Duodenal mucosa (tissue), 2 donors: ENCODE measurements around the gene APOC3.
"Not testable (repeated sequence)": the region's sequence is repeated elsewhere in the genome, so short reads cannot be mapped to it uniquely, and the experiment has no call there.

Experiments
- H3K27ac ChIP-seq: one replicate; pipeline ENCODE4 v1.7.0; 2013; ENCODE audit warnings: low read depth, low read length
- H3K27me3 ChIP-seq, 2 donors: one replicate each; pipeline ENCODE4 v1.7.0; 2013; ENCODE audit warnings: low read length in 2 of 2, control low read depth in 1 of 2; ENCODE audit not compliant: insufficient read depth in 2 of 2, control insufficient read depth in 1 of 2
- H3K36me3 ChIP-seq, 2 donors: one replicate each; pipeline ENCODE4 v1.7.0; 2013; ENCODE audit warnings: low read length in 2 of 2, control low read depth in 1 of 2; ENCODE audit not compliant: insufficient read depth in 2 of 2, control insufficient read depth in 1 of 2
- H3K4me1 ChIP-seq, 2 donors: one replicate each; pipeline ENCODE4 v1.7.0; 2013; ENCODE audit warnings: low read length in 2 of 2, control low read depth in 1 of 2; ENCODE audit not compliant: insufficient read depth in 2 of 2, control insufficient read depth in 1 of 2
- H3K4me3 ChIP-seq, 2 donors: one replicate each; pipeline ENCODE4 v1.7.0; 2013; ENCODE audit warnings: low read length in 2 of 2, low read depth in 1 of 2
- H3K9ac ChIP-seq, 2 donors: one replicate each; pipeline ENCODE4 v1.7.0; 2013; ENCODE audit warnings: low read length in 2 of 2, low read depth in 1 of 2
- H3K9me3 ChIP-seq, 2 donors: one replicate each; pipeline ENCODE4 v1.7.0; 2013; ENCODE audit warnings: low read length in 2 of 2, control low read depth in 1 of 2; ENCODE audit not compliant: control insufficient read depth in 1 of 2

The APOC3 gene

DNA sequence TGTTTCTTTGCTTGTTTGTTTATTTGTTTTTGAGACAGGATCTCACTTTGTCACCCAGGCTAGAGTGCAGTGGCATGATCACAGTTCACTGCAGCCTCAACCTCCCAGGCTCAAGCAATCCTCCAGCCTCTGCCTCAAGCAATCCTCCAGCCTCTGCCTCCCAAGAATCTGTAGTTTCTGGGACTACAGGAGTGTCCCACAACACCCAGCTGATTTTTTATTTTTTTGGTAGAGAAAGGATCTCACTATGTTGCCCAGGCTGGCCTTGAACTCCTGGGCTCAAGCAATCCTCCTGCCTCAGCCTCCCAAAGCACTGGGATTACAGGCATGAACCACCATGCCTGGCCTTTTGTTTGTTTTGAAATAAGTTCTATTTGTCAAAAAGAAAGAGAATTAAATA, 28.0 kb upstream of the APOC3 start:
- not testable (repeated sequence) for H3K27me3 ChIP-seq, H3K4me3 ChIP-seq, H3K36me3 ChIP-seq, H3K9me3 ChIP-seq, H3K27ac ChIP-seq, H3K9ac ChIP-seq, H3K4me1 ChIP-seq

DNA sequence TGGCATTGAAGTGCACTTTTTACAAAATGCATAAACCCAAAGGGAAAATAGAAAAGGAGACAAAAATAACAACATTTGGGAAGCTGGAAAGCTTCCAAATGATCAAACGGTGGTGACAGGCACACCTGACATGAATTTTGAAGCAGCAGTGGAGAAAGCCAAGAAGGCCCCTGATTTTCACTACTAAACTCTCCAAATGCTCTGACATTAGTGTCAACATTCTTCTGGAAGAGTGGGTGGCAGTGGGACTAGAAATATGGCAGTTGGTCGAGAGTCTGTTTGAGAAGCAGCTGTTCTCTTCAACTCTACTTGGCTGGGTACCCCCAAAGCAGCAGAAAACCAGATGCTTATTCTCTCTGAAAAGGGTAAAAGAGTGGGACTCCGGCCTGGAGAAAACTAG, 25.7 kb upstream of the APOC3 start:
- no peak overlapping the region for H3K4me3 ChIP-seq
- H3K27me3 ChIP-seq, result no peaks in the 10 kb centered on the region
- H3K36me3 ChIP-seq, result no peaks in the 10 kb centered on the region
- H3K4me1 ChIP-seq, result peaks cover 15 to 20% of the 10 kb centered on the region in 2 donors
- H3K9me3 ChIP-seq, result no peaks in the 10 kb centered on the region
- H3K9ac ChIP-seq, result no peak overlapping the region
- no peak overlapping the region for H3K27ac ChIP-seq

DNA sequence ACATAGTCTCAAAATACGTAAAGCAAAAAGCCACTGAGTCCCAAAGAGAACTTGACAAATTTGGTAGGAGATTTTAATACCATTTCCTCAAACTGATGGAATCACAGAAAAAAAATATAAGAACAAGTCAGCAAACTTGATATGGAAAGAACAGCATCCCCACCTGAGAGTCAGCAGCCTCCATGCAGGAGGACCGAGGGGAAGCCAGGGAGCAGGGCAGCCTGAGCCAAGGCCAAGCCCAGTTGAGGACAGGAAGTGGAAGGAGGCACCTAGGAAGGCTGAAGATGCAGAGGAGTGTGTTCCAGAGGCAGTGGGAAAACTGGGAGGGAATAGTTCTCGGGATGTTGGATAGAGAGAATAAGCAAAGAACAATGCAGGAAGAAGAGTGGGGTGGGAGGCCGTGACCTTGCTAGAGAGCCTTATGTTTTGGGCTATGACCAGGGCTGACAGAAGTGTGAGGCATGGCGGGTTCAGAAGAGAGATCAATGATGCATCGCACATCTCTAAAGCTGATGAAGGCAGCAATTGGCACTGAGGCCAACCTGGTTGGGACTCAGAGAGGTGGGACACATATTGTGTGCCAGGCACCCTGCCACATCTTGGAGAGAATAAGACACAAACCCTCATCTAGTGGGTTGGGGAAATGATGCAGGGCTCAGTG, 22.0 kb upstream of the APOC3 start:
- Histone ChIP-seq H3K9ac (no peak overlapping the region), H3K9me3 (no peaks in the 10 kb centered on the region), H3K4me3 (no peak overlapping the region), H3K27me3 (no peaks in the 10 kb centered on the region), H3K27ac (peak overlapping the region; percentile 69), H3K36me3 (no peaks in the 10 kb centered on the region), H3K4me1 (peaks cover 16 to 20% of the 10 kb centered on the region in 2 donors)

DNA sequence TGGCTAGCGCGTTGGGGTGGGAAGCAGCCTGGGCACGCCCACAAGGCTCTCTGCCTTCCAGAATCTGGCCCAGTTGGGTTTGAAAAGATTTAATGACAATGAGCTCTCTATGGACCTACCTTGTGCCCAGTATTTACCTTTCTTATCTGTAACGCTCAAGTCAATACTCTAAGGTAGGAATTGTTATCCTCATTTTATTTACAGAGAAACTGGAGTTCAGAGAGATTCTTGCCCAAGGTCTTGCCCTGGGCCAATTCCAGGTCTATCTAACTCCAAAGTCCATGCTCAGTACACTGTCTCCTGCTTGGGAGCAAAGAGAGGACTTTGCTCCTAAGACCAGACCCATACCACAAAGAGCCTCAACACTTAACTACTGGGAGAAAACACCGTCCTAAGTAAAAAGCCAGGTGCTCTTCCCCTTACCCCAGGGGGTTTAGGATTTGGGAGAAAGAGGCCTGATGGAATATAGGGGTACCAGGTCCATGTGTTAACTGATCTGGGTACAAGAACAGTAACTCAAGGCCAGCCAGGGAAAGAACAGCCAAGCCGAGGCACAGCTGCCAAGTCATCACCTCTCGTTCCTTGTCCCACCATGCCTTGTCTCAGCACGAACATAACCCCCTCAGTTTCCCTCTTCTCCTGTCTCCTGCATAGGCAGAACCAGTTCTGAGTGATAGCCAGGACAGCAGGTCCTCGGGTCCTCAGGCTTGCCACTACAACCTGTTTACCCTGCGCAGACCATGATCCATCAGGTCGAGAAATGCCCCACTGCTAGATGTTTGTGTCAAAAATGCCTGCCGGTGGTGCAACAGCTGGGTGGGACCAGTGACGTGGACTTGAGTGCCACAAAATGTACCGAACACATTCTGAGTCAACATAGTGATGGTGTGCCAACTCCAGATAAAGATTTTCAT, 21.2 kb upstream of the APOC3 start:
- no peaks in the 10 kb centered on the region for H3K36me3 ChIP-seq
- peaks cover 16 to 20% of the 10 kb centered on the region in 2 donors for H3K4me1 ChIP-seq
- no peaks in the 10 kb centered on the region for H3K27me3 ChIP-seq
- H3K9me3 ChIP-seq, result no peaks in the 10 kb centered on the region
- H3K4me3 ChIP-seq, result peak overlapping the region in 1 of 2 donors; percentile 54
- H3K27ac ChIP-seq, result peak overlapping the region; percentile 69
- H3K9ac ChIP-seq, result peak overlapping the region; percentile 44 to 48

DNA sequence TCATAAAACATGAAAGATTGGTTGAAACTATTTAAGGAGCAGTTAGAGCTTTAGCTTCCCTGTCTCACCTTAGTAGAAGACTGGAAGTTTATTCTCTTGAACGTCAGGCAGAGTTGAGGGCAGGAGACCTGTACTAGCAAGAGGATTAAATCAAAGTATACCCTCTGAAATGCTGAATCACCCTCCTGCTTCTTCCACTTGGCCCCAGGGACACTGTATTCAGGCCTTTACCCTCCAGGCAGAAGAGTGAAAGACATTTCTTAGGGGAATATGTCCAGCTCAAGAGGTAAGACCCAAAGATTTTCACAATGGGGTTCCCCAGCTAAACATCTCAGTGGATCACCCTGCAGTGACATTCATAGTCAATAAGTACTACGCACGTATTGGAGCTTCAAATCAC, 18.5 kb upstream of the APOC3 start:
- H3K27ac ChIP-seq, result no peak overlapping the region

DNA sequence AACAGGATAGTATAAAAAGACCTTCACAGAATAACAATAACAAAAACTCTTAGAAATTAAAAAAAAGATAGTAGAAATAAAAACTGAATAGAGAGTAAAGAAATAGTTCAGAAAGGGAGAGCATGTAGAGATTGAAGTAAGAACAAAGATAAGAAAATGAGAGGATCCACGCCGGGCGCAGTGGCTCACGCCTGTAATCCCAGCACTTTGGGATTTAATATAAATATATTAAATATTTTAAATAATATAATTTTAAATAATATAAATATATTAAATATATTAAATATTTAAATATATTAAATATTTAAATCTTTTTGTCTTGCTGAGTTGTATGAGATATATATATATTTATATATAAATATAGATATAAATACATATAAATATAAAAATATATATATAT, 17.6 kb upstream of the APOC3 start:
- no peaks in the 10 kb centered on the region for H3K9me3 ChIP-seq

More for the DNA sequence above, 18.5 kb upstream of the APOC3 start:
- peaks cover 20 to 22% of the 10 kb centered on the region in 2 donors for H3K4me1 ChIP-seq
- H3K9ac ChIP-seq, result no peak overlapping the region
- no peaks in the 10 kb centered on the region for H3K36me3 ChIP-seq
- H3K9me3 ChIP-seq, result no peaks in the 10 kb centered on the region
- H3K27me3 ChIP-seq, result no peaks in the 10 kb centered on the region
- no peak overlapping the region for H3K4me3 ChIP-seq

DNA sequence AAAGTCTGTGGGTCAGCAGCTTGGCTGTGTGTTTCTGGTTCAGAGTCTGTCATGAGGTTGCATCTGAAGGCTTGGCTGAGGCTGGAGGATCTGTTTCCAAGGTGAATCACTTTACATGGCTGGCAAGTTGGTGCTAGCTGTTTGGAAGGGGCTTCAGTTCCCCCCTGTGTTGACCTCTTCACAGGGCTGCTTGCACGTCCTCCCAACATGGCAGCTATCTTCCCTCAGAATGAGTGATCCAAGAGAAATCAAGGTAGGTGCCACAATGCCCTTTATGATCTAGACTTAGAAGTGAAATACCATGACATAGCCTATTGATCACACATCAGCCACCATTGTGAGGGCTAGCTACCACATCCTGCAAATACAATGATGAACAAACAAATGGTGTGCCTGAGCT, 16.5 kb upstream of the APOC3 start:
- Histone ChIP-seq H3K9ac (no peak overlapping the region), H3K27me3 (no peaks in the 10 kb centered on the region), H3K9me3 (no peaks in the 10 kb centered on the region), H3K36me3 (no peaks in the 10 kb centered on the region), H3K27ac (no peak overlapping the region), H3K4me3 (no peak overlapping the region), H3K4me1 (peaks cover 6 to 17% of the 10 kb centered on the region in 2 donors)

More for the DNA sequence above, 17.6 kb upstream of the APOC3 start:
- no peak overlapping the region for H3K9ac ChIP-seq
- no peaks in the 10 kb centered on the region for H3K36me3 ChIP-seq
- H3K27me3 ChIP-seq, result no peaks in the 10 kb centered on the region
- no peak overlapping the region for H3K4me3 ChIP-seq
- peaks cover 13 to 25% of the 10 kb centered on the region in 2 donors for H3K4me1 ChIP-seq
- H3K27ac ChIP-seq, result no peak overlapping the region

DNA sequence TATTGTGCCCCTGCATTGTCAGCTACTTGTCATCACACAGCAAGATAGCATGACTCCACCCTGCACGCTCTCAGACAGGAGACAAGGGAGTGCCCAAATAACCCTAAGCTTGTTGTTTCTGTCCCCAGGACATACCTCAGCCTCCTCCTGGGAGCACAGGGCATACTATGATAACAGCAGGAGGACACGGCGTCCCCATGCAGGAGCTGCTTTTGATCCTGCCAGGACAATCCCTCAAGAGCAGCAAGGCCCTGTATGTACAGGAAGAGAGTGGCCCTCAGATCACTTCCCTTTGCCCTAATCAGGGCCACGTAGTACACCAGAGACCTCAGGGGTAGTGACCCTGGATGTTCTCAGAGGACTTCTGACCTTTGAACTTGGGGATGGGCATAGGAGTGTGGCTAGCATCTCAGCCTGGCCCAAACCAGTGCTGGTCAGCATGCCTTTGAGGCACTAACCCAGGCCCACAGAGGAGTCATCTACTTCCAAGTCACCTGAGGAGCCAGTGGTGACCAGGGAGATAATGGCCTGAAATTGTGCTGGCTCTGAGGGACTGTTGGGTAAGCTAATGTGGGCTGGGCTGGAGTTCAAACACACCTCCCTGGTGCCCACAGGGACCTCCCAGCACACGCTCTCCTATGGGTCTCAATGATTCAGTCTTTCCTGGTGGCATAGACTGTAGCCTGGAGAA, 15.8 kb upstream of the APOC3 start:
- H3K4me3 ChIP-seq, result no peak overlapping the region
- H3K9me3 ChIP-seq, result no peaks in the 10 kb centered on the region
- H3K27ac ChIP-seq, result no peak overlapping the region
- H3K9ac ChIP-seq, result no peak overlapping the region
- H3K27me3 ChIP-seq, result no peaks in the 10 kb centered on the region
- H3K36me3 ChIP-seq, result no peaks in the 10 kb centered on the region
- peaks cover under 1 to 10% of the 10 kb centered on the region in 2 donors for H3K4me1 ChIP-seq

DNA sequence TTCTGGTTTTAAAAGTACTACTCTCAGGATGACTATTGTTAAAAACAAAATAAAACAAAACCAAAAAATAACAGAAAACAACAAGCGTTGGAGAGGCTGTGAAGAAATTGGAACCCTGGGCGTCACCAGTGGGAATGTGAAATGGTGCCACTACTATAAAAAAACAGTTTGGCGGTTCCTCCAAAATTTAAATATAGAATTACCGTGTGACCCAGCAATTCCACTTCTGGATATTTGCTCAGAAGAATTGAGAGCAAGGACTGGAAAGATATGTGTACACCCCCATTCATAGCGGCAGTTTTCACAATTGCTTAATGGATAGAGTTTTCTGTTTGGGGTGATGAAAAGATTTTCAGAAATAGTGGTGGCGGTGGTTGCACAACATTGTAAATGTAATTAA, 15.2 kb upstream of the APOC3 start:
- Histone ChIP-seq H3K4me1 (peaks cover 0 to 9% of the 10 kb centered on the region in 2 donors), H3K9me3 (no peaks in the 10 kb centered on the region), H3K36me3 (no peaks in the 10 kb centered on the region), H3K27me3 (no peaks in the 10 kb centered on the region), H3K4me3 (no peak overlapping the region), H3K9ac (no peak overlapping the region), H3K27ac (no peak overlapping the region)

DNA sequence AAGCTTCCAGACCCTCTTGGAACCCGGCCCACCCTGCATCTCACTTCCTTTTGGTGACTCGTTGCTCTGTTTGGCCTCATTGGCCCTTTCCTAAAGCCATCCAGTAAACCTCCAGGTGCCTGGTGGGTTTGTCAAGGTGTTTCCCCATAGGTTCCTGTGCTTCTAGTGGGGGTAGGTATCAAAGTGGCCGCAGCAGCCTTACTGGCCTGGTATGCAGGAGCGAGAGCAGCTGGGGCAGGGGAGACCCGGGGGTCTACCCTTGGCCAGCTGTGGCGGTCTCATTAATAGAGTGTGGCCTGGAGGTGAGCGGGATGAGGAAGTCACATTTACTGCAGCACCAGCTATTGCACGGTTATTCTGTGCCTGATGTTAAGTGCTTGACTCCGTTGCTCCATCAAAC, 10.7 kb upstream of the APOC3 start:
- Histone ChIP-seq H3K9me3 (no peaks in the 10 kb centered on the region), H3K27me3 (no peaks in the 10 kb centered on the region), H3K27ac (no peak overlapping the region), H3K4me1 (peaks cover 2 to 13% of the 10 kb centered on the region in 2 donors), H3K9ac (no peak overlapping the region), H3K4me3 (no peak overlapping the region), H3K36me3 (no peaks in the 10 kb centered on the region)
